Upper lobe of left lung (tissue), 6 donors: Measurements from ENCODE around the gene BTBD2. TPM values are rescaled to one million over a fixed set of nuclear protein-coding genes. Genes with fewer than 3 reads are reported as not detected.

Experiments used
- ATAC-seq, 2 donors: fragments of 200-7000 bp; cut with Tn5 transposase; one replicate each; pipeline ENCODE4 v1.9.1; 2022; ENCODE audit warnings: mild to moderate bottlenecking in 2 of 2, moderate library complexity in 2 of 2; ENCODE audit not compliant: low FRiP score in 2 of 2
- DNase-seq, 2 donors: peaks; one replicate each; pipeline ENCODE4 v3.0.0-alpha.2; 2019 to 2020
- H3K27ac ChIP-seq, 4 donors: fragments of 200-600 bp; sonication (generic); one replicate each; pipeline ENCODE4 v1.5.1; 2016 to 2019
- H3K27me3 ChIP-seq, 4 donors: fragments of 200-600 bp; sonication (generic); one replicate each; pipeline ENCODE4 v1.5.1; 2017 to 2019
- H3K36me3 ChIP-seq, 4 donors: fragments of 200-600 bp; sonication (generic); one replicate each; pipeline ENCODE4 v1.5.1; 2016 to 2019
- H3K4me1 ChIP-seq, 4 donors: fragments of 200-600 bp; sonication (generic); one replicate each; pipeline ENCODE4 v1.5.1; 2018 to 2019
- H3K4me3 ChIP-seq, 4 donors: fragments of 200-600 bp; sonication (generic); one replicate each; pipeline ENCODE4 v1.5.1; 2017 to 2019; ENCODE audit warnings: mild to moderate bottlenecking in 2 of 4, moderate library complexity in 1 of 4
- H3K9me3 ChIP-seq, 4 donors: fragments of 200-600 bp; sonication (generic); one replicate each; pipeline ENCODE4 v1.5.1; 2018 to 2019
- EP300 ChIP-seq, 4 donors: sonication (generic); formaldehyde crosslinking; IDR thresholded peaks; one replicate each; pipeline ENCODE4 v1.5.1; 2017; ENCODE audit warnings: antibody characterized with exemption in 4 of 4, control low read depth in 2 of 4
- POLR2A ChIP-seq, 4 donors: fragments of 450-650 bp; IDR thresholded peaks; one replicate each; pipeline ENCODE4 v1.5.1; 2016 to 2017; ENCODE audit warnings: antibody characterized with exemption in 4 of 4, mild to moderate bottlenecking in 2 of 4
- POLR2AphosphoS5 ChIP-seq, 2 donors: sonication (generic); formaldehyde crosslinking; IDR thresholded peaks; one replicate each; pipeline ENCODE4 v1.5.1; 2017; ENCODE audit warnings: antibody characterized with exemption in 2 of 2
- WGBS, 2 donors: methylation state at CpG; one replicate each; pipeline ENCODE4 v1.1.5; 2017 to 2018; 5-methylcytosine and 5-hydroxymethylcytosine counted together
- total RNA-seq, 6 donors: library from RNA; depleted of rRNA in 4 of 6; stranded (reverse); fragments of >200 nt in 4 of 6; gene quantifications; one replicate each; pipeline versions ENCODE4 v1.1.0 to v1.2.1, GENCODE V29; 2016 to 2021
- TF ChIP-seq, protein P1 (sequence below), 6 experiments: fragments of 450-650 bp in 4 of 6; fragments of 200-600 bp in 2 of 6; sonication (generic) in 2 of 6; IDR thresholded peaks; one replicate each; pipeline ENCODE4 v1.5.1; 2016 to 2019; ENCODE audit warnings: antibody characterized with exemption in 6 of 6
- donor health status: DM: no; HTN: no; CAD: no; lungs with moderate emphysema.
- donor health status: DM: no; HTN: yes; CAD: no; lungs with severe emphysema.

Gene BTBD2
- total RNA-seq, 6 donors from 2014 or later: 49.0 to 87.3 (median 69.8) TPM

DNA sequence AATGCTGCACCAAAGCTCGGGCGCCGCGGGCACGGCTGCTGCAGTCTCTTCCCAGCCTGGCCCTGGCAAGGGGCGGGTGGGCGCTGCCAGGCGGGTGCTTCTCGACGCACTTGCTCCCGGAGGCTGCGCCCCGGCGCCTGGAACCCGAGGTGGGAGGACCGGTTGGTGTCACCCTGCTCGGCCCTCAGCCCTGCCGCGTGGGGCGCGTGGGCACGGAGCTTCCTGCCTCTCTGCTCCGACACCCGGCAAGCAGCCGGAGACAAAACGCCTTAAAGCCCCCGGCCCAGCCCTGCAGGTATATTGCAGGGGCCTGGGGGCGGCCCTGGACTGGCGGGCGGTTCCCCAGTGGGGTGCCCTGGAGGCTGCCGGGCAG is 34.7 kb downstream of the BTBD2 start:
- no peaks in the 10 kb centered on the region for H3K4me1 ChIP-seq
- DNase-seq (peak in 1 of 2 donors; percentile 83), ATAC-seq (no peak)
- TF ChIP-seq EP300 (IDR thresholded peaks at IDR 0.05) (no peak), POLR2A (IDR thresholded peaks at IDR 0.05) (no peak), POLR2AphosphoS5 (IDR thresholded peaks at IDR 0.05) (no peak)
- TF ChIP-seq, protein P1, sequence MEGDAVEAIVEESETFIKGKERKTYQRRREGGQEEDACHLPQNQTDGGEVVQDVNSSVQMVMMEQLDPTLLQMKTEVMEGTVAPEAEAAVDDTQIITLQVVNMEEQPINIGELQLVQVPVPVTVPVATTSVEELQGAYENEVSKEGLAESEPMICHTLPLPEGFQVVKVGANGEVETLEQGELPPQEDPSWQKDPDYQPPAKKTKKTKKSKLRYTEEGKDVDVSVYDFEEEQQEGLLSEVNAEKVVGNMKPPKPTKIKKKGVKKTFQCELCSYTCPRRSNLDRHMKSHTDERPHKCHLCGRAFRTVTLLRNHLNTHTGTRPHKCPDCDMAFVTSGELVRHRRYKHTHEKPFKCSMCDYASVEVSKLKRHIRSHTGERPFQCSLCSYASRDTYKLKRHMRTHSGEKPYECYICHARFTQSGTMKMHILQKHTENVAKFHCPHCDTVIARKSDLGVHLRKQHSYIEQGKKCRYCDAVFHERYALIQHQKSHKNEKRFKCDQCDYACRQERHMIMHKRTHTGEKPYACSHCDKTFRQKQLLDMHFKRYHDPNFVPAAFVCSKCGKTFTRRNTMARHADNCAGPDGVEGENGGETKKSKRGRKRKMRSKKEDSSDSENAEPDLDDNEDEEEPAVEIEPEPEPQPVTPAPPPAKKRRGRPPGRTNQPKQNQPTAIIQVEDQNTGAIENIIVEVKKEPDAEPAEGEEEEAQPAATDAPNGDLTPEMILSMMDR (IDR thresholded peaks at IDR 0.05): no peak
- no peaks in the 10 kb centered on the region for H3K27me3 ChIP-seq
- no peaks in the 10 kb centered on the region for H3K9me3 ChIP-seq
- H3K4me3 ChIP-seq: no peak overlapping the region
- 93 to 97% methylated on average over 9 to 29 of the region's 31 CpGs for WGBS, 2 donors
- H3K36me3 ChIP-seq: peaks cover 30 to 86% (median 69%) of the 10 kb centered on the region in 4 donors
- no peak overlapping the region for H3K27ac ChIP-seq

DNA sequence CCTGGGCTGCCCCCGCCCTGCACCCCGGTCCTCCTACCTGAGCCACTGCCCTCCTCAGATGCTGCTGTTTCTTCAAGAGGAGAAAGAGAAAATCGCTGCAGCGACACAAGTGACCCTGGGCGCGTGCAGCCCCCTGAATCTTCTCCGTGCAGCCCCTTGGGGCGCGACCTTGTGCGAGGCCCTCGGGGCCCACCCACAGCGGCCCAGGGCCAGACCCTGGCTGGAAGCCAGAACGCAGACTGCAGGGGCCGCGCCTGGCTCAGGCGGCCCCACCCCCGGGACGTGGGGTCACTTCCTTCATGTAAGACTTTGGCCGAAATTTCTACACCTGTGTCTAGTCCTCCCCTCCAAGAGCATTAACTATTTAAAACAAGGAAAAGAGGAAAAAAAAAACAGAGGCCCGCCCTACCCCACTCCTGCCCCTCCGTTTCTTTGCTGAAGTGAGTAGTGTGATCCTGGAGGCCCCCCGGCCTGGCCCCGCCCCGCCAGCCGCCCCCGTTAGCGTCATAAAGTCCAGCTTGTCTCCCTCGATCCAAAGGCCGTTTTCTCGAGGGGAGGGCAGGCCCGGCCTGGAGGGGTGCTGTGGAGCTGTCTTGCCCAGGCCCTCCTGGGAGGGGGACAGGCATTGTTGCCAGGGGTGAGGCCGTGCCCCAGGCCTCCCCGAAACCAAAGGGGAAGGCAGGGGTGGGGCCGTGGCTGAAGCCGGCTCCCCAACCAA is 35.3 kb downstream of the BTBD2 start:
- H3K4me1 ChIP-seq: no peaks in the 10 kb centered on the region
- H3K36me3 ChIP-seq: peaks cover 28 to 84% (median 65%) of the 10 kb centered on the region in 4 donors
- no peak overlapping the region for H3K27ac ChIP-seq
- no peak for TF ChIP-seq POLR2A (IDR thresholded peaks at IDR 0.05)
- no peak for TF ChIP-seq POLR2AphosphoS5 (IDR thresholded peaks at IDR 0.05)
- no peak for TF ChIP-seq EP300 (IDR thresholded peaks at IDR 0.05)
- TF ChIP-seq, protein P1 (IDR thresholded peaks at IDR 0.05): no peak
- no peaks in the 10 kb centered on the region for H3K27me3 ChIP-seq
- ATAC-seq: no peak
- H3K9me3 ChIP-seq: no peaks in the 10 kb centered on the region
- no peak overlapping the region for H3K4me3 ChIP-seq
- DNase-seq: peak in 1 of 2 donors; percentile 74
- WGBS, 2 donors: 88 to 89% methylated on average over 21 to 34 of the region's 35 CpGs

DNA sequence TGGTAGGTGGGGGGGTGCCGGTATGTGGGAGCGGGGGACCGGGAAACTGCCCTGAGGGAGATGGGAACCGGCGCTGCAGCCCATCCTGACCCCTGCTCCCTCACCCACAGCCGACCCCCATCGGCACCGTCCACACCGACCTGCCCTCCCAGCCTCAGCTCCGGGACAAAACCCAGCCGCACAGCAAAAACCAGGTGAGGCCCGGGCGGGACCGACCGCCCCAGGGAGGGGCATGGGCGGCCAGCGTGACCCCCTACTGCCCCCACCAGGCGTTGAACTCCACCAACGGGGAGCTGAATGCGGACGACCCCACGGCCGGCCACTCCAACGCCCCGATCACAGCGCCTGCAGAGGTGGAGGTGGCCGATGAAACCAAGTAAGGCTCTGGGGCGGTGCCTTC is 35.9 kb downstream of the BTBD2 start:
- Histone ChIP-seq H3K9me3 (no peaks in the 10 kb centered on the region), H3K36me3 (peaks cover 25 to 84% (median 62%) of the 10 kb centered on the region in 4 donors), H3K4me1 (no peaks in the 10 kb centered on the region), H3K4me3 (no peak overlapping the region), H3K27me3 (no peaks in the 10 kb centered on the region), H3K27ac (no peak overlapping the region)
- 87 to 92% methylated on average over 5 to 21 of the region's 28 CpGs for WGBS, 2 donors
- DNase-seq: peak in 1 of 2 donors; percentile 64
- TF ChIP-seq POLR2A (IDR thresholded peaks at IDR 0.05) (no peak), POLR2AphosphoS5 (IDR thresholded peaks at IDR 0.05) (no peak), EP300 (IDR thresholded peaks at IDR 0.05) (no peak)
- TF ChIP-seq, protein P1 (IDR thresholded peaks at IDR 0.05): no peak
- ATAC-seq: no peak

GRCh38 chr19:1979017-1979416 is 36.5 kb downstream of the BTBD2 start:
- TF ChIP-seq, protein P1 (IDR thresholded peaks at IDR 0.05): no peak
- TF ChIP-seq EP300 (IDR thresholded peaks at IDR 0.05) (no peak), POLR2A (IDR thresholded peaks at IDR 0.05) (no peak), POLR2AphosphoS5 (IDR thresholded peaks at IDR 0.05) (no peak)

More at GRCh38 chr19:1979017-1979416, 36.5 kb downstream of the BTBD2 start:
- H3K36me3 ChIP-seq: peaks cover 25 to 83% (median 61%) of the 10 kb centered on the region in 4 donors
- WGBS, 2 donors: 97 to 99% methylated on average over 25 to 43 of the region's 43 CpGs
- H3K27ac ChIP-seq: no peak overlapping the region
- H3K4me1 ChIP-seq: no peaks in the 10 kb centered on the region
- H3K9me3 ChIP-seq: no peaks in the 10 kb centered on the region
- ATAC-seq (no peak), DNase-seq (peak in 1 of 2 donors; percentile 82)
- H3K27me3 ChIP-seq: no peaks in the 10 kb centered on the region
- no peak overlapping the region for H3K4me3 ChIP-seq
